Limb (tissue), 2 donors: ENCODE measurements around the gene MUC15.

Experiments used
- DNase-seq, 2 donors: peaks; one replicate each; pipeline ENCODE4 v3.0.0-alpha.2; 2016; ENCODE audit errors: extremely low spot score in 2 of 2

The MUC15 gene

GRCh38 chr11:26573896-26574295 is 1.8 kb upstream of the MUC15 start:
- DNase-seq = no peak

GRCh38 chr11:26572770-26573402 is 823 bp upstream of the MUC15 start:
- no peak for DNase-seq

- no peak for DNase-seq
Observed at GRCh38 chr11:26569646-26570045, 2.4 kb downstream of the MUC15 start.

- no peak for DNase-seq
Observed at GRCh38 chr11:26558190-26558589, 13.9 kb downstream of the MUC15 start.

- no peak for DNase-seq
Observed at GRCh38 chr11:26557666-26558065, 14.4 kb downstream of the MUC15 start.

- no peak for DNase-seq
Observed at GRCh38 chr11:26556582-26556981, 15.5 kb downstream of the MUC15 start.

- DNase-seq = no peak
Observed at GRCh38 chr11:26554455-26554854, 17.6 kb downstream of the MUC15 start.

GRCh38 chr11:26553182-26553581 is 18.9 kb downstream of the MUC15 start:
- DNase-seq = no peak

GRCh38 chr11:26551186-26551801 is 20.8 kb downstream of the MUC15 start:
- DNase-seq = no peak

- DNase-seq = no peak
Observed at GRCh38 chr11:26550022-26550421, 22.0 kb downstream of the MUC15 start.

GRCh38 chr11:26549176-26549575 is 22.9 kb downstream of the MUC15 start:
- DNase-seq = no peak

GRCh38 chr11:26541870-26542269 is 30.2 kb downstream of the MUC15 start:
- DNase-seq = no peak

GRCh38 chr11:26539517-26539916 is 32.5 kb downstream of the MUC15 start:
- no peak for DNase-seq

GRCh38 chr11:26537341-26537740 is 34.7 kb downstream of the MUC15 start:
- DNase-seq = no peak

GRCh38 chr11:26527685-26528084 is 44.4 kb downstream of the MUC15 start:
- DNase-seq = no peak

- DNase-seq = no peak
Observed at GRCh38 chr11:26522912-26523610, 49.0 kb downstream of the MUC15 start.

- no peak for DNase-seq
Observed at GRCh38 chr11:26519469-26519868, 52.6 kb downstream of the MUC15 start.

- no peak for DNase-seq
Observed at GRCh38 chr11:26512196-26512595, 59.9 kb downstream of the MUC15 start.

GRCh38 chr11:26510756-26511155 is 61.3 kb downstream of the MUC15 start:
- no peak for DNase-seq

GRCh38 chr11:26510164-26510563 is 61.9 kb downstream of the MUC15 start:
- no peak for DNase-seq
